ENCODE measurements around the gene SMAD4.

DNA sequence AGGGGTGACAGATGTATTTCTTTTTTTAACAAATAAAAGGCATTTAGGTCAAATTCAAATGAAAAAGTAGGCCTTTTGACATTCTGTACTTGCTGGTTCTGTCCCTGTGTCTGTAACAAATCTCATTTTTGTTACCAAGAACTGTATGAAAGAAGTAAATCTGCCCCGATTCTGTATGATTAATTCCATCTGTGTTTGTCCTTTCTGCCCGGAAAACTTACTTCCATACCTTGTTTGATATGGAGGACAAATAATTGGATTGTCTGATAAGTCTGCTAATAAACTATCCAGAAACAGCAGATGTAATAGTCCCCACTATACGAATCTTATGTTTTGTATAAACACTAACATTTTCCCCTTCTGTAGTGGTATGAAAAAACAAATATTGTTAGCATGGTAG lies 97.7 kb downstream of the SMAD4 start:
- TF ChIP-seq, protein P1, sequence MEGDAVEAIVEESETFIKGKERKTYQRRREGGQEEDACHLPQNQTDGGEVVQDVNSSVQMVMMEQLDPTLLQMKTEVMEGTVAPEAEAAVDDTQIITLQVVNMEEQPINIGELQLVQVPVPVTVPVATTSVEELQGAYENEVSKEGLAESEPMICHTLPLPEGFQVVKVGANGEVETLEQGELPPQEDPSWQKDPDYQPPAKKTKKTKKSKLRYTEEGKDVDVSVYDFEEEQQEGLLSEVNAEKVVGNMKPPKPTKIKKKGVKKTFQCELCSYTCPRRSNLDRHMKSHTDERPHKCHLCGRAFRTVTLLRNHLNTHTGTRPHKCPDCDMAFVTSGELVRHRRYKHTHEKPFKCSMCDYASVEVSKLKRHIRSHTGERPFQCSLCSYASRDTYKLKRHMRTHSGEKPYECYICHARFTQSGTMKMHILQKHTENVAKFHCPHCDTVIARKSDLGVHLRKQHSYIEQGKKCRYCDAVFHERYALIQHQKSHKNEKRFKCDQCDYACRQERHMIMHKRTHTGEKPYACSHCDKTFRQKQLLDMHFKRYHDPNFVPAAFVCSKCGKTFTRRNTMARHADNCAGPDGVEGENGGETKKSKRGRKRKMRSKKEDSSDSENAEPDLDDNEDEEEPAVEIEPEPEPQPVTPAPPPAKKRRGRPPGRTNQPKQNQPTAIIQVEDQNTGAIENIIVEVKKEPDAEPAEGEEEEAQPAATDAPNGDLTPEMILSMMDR (IDR thresholded peaks at IDR 0.05) = no peak
- TF ChIP-seq POLR2AphosphoS5 (IDR thresholded peaks at IDR 0.05; ENCODE audit: low read depth, low read length) (no peak), SIN3A (IDR thresholded peaks at IDR 0.05; ENCODE audit: borderline replicate concordance, insufficient read depth, low read depth, low read length) (no peak), TCF7L2 (IDR thresholded peaks at IDR 0.05; ENCODE audit: low read depth, low read length) (no peak)
- TF ChIP-seq, protein P2, sequence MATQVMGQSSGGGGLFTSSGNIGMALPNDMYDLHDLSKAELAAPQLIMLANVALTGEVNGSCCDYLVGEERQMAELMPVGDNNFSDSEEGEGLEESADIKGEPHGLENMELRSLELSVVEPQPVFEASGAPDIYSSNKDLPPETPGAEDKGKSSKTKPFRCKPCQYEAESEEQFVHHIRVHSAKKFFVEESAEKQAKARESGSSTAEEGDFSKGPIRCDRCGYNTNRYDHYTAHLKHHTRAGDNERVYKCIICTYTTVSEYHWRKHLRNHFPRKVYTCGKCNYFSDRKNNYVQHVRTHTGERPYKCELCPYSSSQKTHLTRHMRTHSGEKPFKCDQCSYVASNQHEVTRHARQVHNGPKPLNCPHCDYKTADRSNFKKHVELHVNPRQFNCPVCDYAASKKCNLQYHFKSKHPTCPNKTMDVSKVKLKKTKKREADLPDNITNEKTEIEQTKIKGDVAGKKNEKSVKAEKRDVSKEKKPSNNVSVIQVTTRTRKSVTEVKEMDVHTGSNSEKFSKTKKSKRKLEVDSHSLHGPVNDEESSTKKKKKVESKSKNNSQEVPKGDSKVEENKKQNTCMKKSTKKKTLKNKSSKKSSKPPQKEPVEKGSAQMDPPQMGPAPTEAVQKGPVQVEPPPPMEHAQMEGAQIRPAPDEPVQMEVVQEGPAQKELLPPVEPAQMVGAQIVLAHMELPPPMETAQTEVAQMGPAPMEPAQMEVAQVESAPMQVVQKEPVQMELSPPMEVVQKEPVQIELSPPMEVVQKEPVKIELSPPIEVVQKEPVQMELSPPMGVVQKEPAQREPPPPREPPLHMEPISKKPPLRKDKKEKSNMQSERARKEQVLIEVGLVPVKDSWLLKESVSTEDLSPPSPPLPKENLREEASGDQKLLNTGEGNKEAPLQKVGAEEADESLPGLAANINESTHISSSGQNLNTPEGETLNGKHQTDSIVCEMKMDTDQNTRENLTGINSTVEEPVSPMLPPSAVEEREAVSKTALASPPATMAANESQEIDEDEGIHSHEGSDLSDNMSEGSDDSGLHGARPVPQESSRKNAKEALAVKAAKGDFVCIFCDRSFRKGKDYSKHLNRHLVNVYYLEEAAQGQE (IDR thresholded peaks at IDR 0.05; ENCODE audit: insufficient read depth in 1 of 2, low read depth in 2 of 2, low read length in 1 of 2) = no peak
